Liver (tissue), 9 donors: ENCODE measurements around the gene DES. TPM values are rescaled to one million over a fixed set of nuclear protein-coding genes. Genes with fewer than 3 reads are reported as not detected.

Experiments used
- DNase-seq: peaks from one replicate; pipeline ENCODE4 v3.0.0-alpha.2; 2017; ENCODE audit warnings: low spot score
- H3K27ac ChIP-seq, 2 donors: one replicate each; pipeline ENCODE4 v1.7.0; 2013; ENCODE audit warnings: inconsistent platforms in 2 of 2, low read length in 2 of 2, control low read depth in 1 of 2, low read depth in 1 of 2, mild to moderate bottlenecking in 1 of 2
- H3K27me3 ChIP-seq, 4 donors: one replicate each; pipeline versions ENCODE4 v1.6.1 to v1.7.0; 2013; ENCODE audit warnings: low read length in 3 of 4, inconsistent platforms in 1 of 4, mild to moderate bottlenecking in 1 of 4, moderate library complexity in 1 of 4; ENCODE audit not compliant: control insufficient read depth in 4 of 4, insufficient read depth in 4 of 4
- H3K36me3 ChIP-seq, 4 donors: one replicate each; pipeline versions ENCODE4 v1.6.1 to v1.7.0; 2013; ENCODE audit warnings: low read length in 3 of 4, mild to moderate bottlenecking in 3 of 4, low read depth in 1 of 4, moderate library complexity in 1 of 4; ENCODE audit not compliant: control insufficient read depth in 4 of 4, insufficient read depth in 3 of 4
- H3K4me1 ChIP-seq, 4 donors: one replicate each; pipeline versions ENCODE4 v1.6.1 to v1.7.0; 2013; ENCODE audit warnings: low read length in 3 of 4, mild to moderate bottlenecking in 3 of 4, moderate library complexity in 1 of 4; ENCODE audit not compliant: control insufficient read depth in 4 of 4, insufficient read depth in 4 of 4
- H3K4me3 ChIP-seq, 3 donors: one replicate each; pipeline versions ENCODE4 v1.6.1 to v1.7.0; 2013; ENCODE audit warnings: low read length in 3 of 3, control low read depth in 1 of 3, low read depth in 1 of 3, mild to moderate bottlenecking in 1 of 3
- H3K9ac ChIP-seq, 2 donors: one replicate each; pipeline ENCODE4 v1.7.0; 2013; ENCODE audit warnings: low read length in 2 of 2, mild to moderate bottlenecking in 2 of 2, moderate library complexity in 2 of 2, control low read depth in 1 of 2, low read depth in 1 of 2
- H3K9me3 ChIP-seq, 4 donors: one replicate each; pipeline versions ENCODE4 v1.6.1 to v1.7.0; 2013; ENCODE audit warnings: low read length in 3 of 4; ENCODE audit not compliant: control insufficient read depth in 4 of 4
- CTCF ChIP-seq: fragments of 150-350 bp; IDR thresholded peaks from 2 replicates; pipeline ENCODE4 v1.5.1; 2017; ENCODE audit warnings: improper control_type of control experiment, low read depth, low read length; ENCODE audit not compliant: missing input control
- EGR1 ChIP-seq, 2 donors: IDR thresholded peaks; 2 replicates each; pipeline ENCODE4 v1.6.1; 2016 to 2018; ENCODE audit warnings: antibody characterized with exemption in 2 of 2, low read depth in 2 of 2
- FOXA1 ChIP-seq: IDR thresholded peaks from 2 replicates; pipeline ENCODE4 v1.6.1; 2016; ENCODE audit warnings: antibody characterized with exemption
- FOXA2 ChIP-seq: IDR thresholded peaks from 2 replicates; pipeline ENCODE4 v1.6.1; 2016; ENCODE audit warnings: antibody characterized with exemption
- GABPA ChIP-seq, 2 donors: IDR thresholded peaks in 1 of 2; conservative IDR thresholded peaks in 1 of 2; 2 replicates each; pipeline ENCODE4 v1.6.1; 2016; ENCODE audit warnings: antibody characterized with exemption in 2 of 2, mild to moderate bottlenecking in 1 of 2, moderate library complexity in 1 of 2
- HNF4A ChIP-seq, 2 donors: conservative IDR thresholded peaks; 2 replicates each; pipeline ENCODE4 v1.6.1; 2016; ENCODE audit warnings: antibody characterized with exemption in 2 of 2, mild to moderate bottlenecking in 2 of 2
- HNF4G ChIP-seq: IDR thresholded peaks from 2 replicates; pipeline ENCODE4 v1.6.1; 2016; ENCODE audit warnings: antibody characterized with exemption
- JUND ChIP-seq, 2 donors: IDR thresholded peaks; 2 replicates each; pipeline ENCODE4 v1.6.1; 2016; ENCODE audit warnings: antibody characterized with exemption in 2 of 2
- MAX ChIP-seq: IDR thresholded peaks from 2 replicates; pipeline ENCODE4 v1.6.1; 2016; ENCODE audit warnings: antibody characterized with exemption
- NR2F2 ChIP-seq: IDR thresholded peaks from 2 replicates; pipeline ENCODE4 v1.6.1; 2016; ENCODE audit warnings: antibody characterized with exemption
- RAD21 ChIP-seq, 2 donors: IDR thresholded peaks; 2 replicates each; pipeline ENCODE4 v1.6.1; 2016; ENCODE audit warnings: antibody characterized with exemption in 2 of 2, mild to moderate bottlenecking in 2 of 2
- RXRA ChIP-seq, 2 donors: IDR thresholded peaks; 2 replicates each; pipeline ENCODE4 v1.6.1; 2017 to 2018; ENCODE audit warnings: antibody characterized with exemption in 2 of 2, mild to moderate bottlenecking in 1 of 2
- SP1 ChIP-seq: IDR thresholded peaks from 2 replicates; pipeline ENCODE4 v1.6.1; 2018; ENCODE audit warnings: antibody characterized with exemption, mild to moderate bottlenecking
- TAF1 ChIP-seq: conservative IDR thresholded peaks from 2 replicates; pipeline ENCODE4 v1.6.1; 2016; ENCODE audit warnings: antibody characterized with exemption, mild to moderate bottlenecking
- YY1 ChIP-seq: IDR thresholded peaks from 2 replicates; pipeline ENCODE4 v1.6.1; 2016; ENCODE audit warnings: antibody characterized with exemption, mild to moderate bottlenecking
- ZBTB33 ChIP-seq: IDR thresholded peaks from 2 replicates; pipeline ENCODE4 v1.6.1; 2016; ENCODE audit warnings: antibody characterized with exemption
- WGBS: extraction: QIAGEN DNeasy Blood & Tissue Kit; methylation state at CpG from one replicate; pipeline ENCODE4 v1.1.7; 2013; 5-methylcytosine and 5-hydroxymethylcytosine counted together
- polyA plus RNA-seq, 2 donors: library from polyadenylated mRNA; stranded (reverse) in 1 of 2; unstranded in 1 of 2; fragments of 200-250 nt in 1 of 2; fragments of >200 nt in 1 of 2; fragmentation: Nextera tagmentation in 1 of 2; extraction: Ambion mirVana in 1 of 2; gene quantifications; one replicate each; pipeline versions ENCODE4 v1.2.1 to v1.2.3, GENCODE V29; 2013 to 2015
- total RNA-seq, 2 donors: library from RNA; depleted of rRNA; stranded (reverse); fragments of >200 nt; gene quantifications; one replicate each; pipeline ENCODE4 v1.2.3, GENCODE V29; 2014
- TF ChIP-seq, protein P1 (sequence below): IDR thresholded peaks from 2 replicates; pipeline ENCODE4 v1.6.1; 2016; ENCODE audit warnings: antibody characterized with exemption
- TF ChIP-seq, protein P2 (sequence below): IDR thresholded peaks from 2 replicates; pipeline ENCODE4 v1.6.1; 2016; ENCODE audit warnings: antibody characterized with exemption, mild to moderate bottlenecking
- donor health status: healthy.
- donor health status: healthy.
- donor health status: healthy.
- donor health status: healthy.
- donor health status: healthy.

The DES gene
- total and polyA plus RNA-seq, 4 donors: 0.15 to 50.0 (median 3.2) TPM

DNA sequence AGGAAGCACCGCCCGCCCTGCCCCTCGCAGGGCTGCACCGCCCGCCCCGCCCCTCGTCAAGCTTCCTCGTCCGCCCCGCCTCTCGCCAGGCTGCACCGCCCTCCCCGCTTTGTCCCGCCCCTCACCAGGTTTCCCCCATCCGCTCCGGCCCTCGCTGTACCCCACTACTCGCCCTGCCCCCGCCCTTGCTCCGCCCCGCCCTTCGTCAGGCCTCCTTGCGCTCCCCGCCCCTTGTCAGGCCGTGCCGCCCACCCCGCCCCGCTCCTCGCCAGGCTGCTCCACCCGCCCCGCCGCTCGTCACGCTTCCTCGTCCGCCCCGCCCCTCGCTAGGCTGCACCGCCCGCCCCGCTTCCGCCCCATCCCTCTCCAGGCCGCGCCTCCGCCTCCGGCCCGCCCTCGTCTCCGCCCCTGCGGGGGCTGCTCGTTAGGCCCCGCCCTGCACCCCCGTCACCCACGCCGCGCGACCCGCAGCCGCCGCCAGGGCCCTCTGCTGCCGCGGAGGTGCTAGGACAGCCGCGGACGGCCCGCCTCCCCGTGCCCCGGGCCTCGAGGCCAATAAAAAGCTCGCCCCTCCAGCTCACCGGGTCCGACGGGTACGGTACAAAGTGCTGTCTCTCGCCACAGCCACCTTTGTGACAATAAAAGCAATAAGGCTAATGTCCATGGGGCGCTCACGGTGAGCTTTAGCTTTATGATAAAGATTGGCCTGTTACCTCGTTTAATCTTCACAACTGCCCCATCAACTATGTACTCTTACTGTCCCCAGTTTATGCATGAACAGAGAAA lies 29.9 kb upstream of the DES start:
- Histone ChIP-seq H3K4me1 (peaks cover 3 to 16% (median 10%) of the 10 kb centered on the region in 4 donors), H3K27me3 (no peaks in the 10 kb centered on the region), H3K36me3 (peaks cover 5 to 30% (median 22%) of the 10 kb centered on the region in 4 donors), H3K27ac (peak overlapping the region; percentile 74 to 77), H3K9ac (peak overlapping the region; percentile 45 to 51), H3K9me3 (no peaks in the 10 kb centered on the region), H3K4me3 (peak overlapping the region in 2 of 3 donors; percentile 49 to 54)
- DNase-seq: peak; percentile 99
- 3% methylated on average over 78 of the region's 78 CpGs for WGBS
- TF ChIP-seq HNF4G: peak; percentile 82
- no peak for TF ChIP-seq NR2F2
- TF ChIP-seq GABPA (IDR thresholded peaks at IDR 0.05 in 1 of 2, conservative IDR thresholded peaks at IDR 0.05 in 1 of 2): peak in 1 of 2 donors; percentile 25
- TF ChIP-seq, protein P1, sequence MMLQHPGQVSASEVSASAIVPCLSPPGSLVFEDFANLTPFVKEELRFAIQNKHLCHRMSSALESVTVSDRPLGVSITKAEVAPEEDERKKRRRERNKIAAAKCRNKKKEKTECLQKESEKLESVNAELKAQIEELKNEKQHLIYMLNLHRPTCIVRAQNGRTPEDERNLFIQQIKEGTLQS: no peak
- TF ChIP-seq JUND (IDR thresholded peaks at IDR 0.05): no peak
- peak; percentile 90 for TF ChIP-seq SP1
- peak; percentile 91 to 92 for TF ChIP-seq HNF4A (conservative IDR thresholded peaks at IDR 0.05)
- TF ChIP-seq, protein P2, sequence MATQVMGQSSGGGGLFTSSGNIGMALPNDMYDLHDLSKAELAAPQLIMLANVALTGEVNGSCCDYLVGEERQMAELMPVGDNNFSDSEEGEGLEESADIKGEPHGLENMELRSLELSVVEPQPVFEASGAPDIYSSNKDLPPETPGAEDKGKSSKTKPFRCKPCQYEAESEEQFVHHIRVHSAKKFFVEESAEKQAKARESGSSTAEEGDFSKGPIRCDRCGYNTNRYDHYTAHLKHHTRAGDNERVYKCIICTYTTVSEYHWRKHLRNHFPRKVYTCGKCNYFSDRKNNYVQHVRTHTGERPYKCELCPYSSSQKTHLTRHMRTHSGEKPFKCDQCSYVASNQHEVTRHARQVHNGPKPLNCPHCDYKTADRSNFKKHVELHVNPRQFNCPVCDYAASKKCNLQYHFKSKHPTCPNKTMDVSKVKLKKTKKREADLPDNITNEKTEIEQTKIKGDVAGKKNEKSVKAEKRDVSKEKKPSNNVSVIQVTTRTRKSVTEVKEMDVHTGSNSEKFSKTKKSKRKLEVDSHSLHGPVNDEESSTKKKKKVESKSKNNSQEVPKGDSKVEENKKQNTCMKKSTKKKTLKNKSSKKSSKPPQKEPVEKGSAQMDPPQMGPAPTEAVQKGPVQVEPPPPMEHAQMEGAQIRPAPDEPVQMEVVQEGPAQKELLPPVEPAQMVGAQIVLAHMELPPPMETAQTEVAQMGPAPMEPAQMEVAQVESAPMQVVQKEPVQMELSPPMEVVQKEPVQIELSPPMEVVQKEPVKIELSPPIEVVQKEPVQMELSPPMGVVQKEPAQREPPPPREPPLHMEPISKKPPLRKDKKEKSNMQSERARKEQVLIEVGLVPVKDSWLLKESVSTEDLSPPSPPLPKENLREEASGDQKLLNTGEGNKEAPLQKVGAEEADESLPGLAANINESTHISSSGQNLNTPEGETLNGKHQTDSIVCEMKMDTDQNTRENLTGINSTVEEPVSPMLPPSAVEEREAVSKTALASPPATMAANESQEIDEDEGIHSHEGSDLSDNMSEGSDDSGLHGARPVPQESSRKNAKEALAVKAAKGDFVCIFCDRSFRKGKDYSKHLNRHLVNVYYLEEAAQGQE: peak; percentile 32
- no peak for TF ChIP-seq FOXA1
- peak; percentile 73 for TF ChIP-seq CTCF
- no peak for TF ChIP-seq ZBTB33
- no peak for TF ChIP-seq TAF1
- TF ChIP-seq RAD21 (IDR thresholded peaks at IDR 0.05): peak in 1 of 2 donors; percentile 17
- TF ChIP-seq FOXA2: no peak
- no peak for TF ChIP-seq MAX
- peak; percentile 60 to 69 for TF ChIP-seq RXRA (IDR thresholded peaks at IDR 0.05)
- TF ChIP-seq YY1: peak; percentile 20
- TF ChIP-seq EGR1 (IDR thresholded peaks at IDR 0.05; ENCODE audit: low read depth in 2 of 2): peak in 1 of 2 donors; percentile 83
